ENCODE data around the gene CSMD2. TPM values are rescaled to one million over a fixed set of nuclear protein-coding genes. Genes with fewer than 3 reads are reported as not detected.

The CSMD2 gene
- total RNA-seq, 2 experiments from 2014 or later: not detected

- Mint-ChIP-seq H3K4me3 (no peak overlapping the region), H3K36me3 (no peaks in the 10 kb centered on the region), H3K9me3 (no peaks in the 10 kb centered on the region), H3K27ac (no peak overlapping the region), H3K4me1 (ENCODE audit: low read depth) (no peaks in the 10 kb centered on the region), H3K27me3 (peaks cover 8% of the 10 kb centered on the region)
- intact Hi-C loops (cut with micrococcal nuclease): no loop called here
- ChIA-PET CTCF (no interaction called here), POLR2A (no interaction called here)
- no peak for DNase-seq
Measured at GRCh38 chr1:33698361-33699035, 466.5 kb downstream of the CSMD2 start.

GRCh38 chr1:33697816-33698215, 467.2 kb downstream of the CSMD2 start:
- ChIA-PET POLR2A (no interaction called here), CTCF (no interaction called here)
- intact Hi-C loops (cut with micrococcal nuclease): no loop called here
- DNase-seq: no peak
- Mint-ChIP-seq H3K27ac (no peak overlapping the region), H3K4me3 (no peak overlapping the region), H3K4me1 (ENCODE audit: low read depth) (no peaks in the 10 kb centered on the region), H3K27me3 (peaks cover 8% of the 10 kb centered on the region), H3K36me3 (no peaks in the 10 kb centered on the region), H3K9me3 (no peaks in the 10 kb centered on the region)

DNA sequence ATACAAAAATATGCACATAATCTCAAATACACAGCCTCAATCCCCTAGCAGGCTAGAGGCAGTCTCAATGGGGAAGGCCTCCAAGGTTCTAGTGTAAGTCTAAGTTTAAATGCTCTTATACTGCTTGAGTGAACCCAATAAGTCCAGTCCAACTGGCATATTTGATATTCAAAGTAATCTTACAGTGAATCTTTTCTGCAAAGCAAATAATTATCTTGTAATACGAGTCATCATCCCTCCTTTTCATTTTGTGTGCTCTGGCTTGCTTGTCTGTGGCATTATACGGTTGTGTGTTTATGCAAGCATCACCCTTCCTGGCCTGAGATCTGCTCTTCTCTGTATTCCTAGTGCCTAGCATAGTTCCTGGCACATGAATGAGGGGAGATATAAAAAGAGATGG, 468.1 kb downstream of the CSMD2 start:
- no peaks in the 10 kb centered on the region for H3K9me3 Mint-ChIP-seq
- H3K4me1 Mint-ChIP-seq (ENCODE audit: low read depth): no peaks in the 10 kb centered on the region
- no peak overlapping the region for H3K27ac Mint-ChIP-seq
- H3K27me3 Mint-ChIP-seq: peaks cover 8% of the 10 kb centered on the region
- H3K36me3 Mint-ChIP-seq: no peaks in the 10 kb centered on the region
- POLR2A ChIA-PET: no interaction called here
- no peak overlapping the region for H3K4me3 Mint-ChIP-seq
- CTCF ChIA-PET: no interaction called here
- intact Hi-C loops (cut with micrococcal nuclease): no loop called here
- DNase-seq: no peak

DNA sequence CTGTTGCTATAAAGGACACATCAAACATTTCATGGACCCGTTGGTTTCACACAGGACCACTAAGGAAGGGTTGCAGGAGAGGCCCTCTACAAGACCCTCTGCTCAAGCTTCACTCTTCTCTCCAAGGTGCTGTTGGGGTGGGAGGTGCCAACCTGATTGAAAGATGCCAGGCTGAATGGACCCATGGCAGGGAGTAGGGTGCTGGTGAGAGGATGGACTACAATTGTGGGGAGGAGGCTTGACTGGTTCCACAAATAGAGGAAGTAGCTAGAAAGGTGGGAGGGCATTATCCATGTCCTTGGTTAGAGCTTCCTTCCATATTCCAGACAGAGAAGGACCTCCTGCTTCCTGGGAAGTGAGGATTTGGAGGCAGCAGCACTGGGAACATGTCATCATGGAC, 468.7 kb downstream of the CSMD2 start:
- Mint-ChIP-seq H3K4me3 (no peak overlapping the region), H3K27ac (no peak overlapping the region), H3K36me3 (no peaks in the 10 kb centered on the region), H3K4me1 (ENCODE audit: low read depth) (no peaks in the 10 kb centered on the region), H3K27me3 (peaks cover 12% of the 10 kb centered on the region), H3K9me3 (no peaks in the 10 kb centered on the region)
- intact Hi-C loops (cut with micrococcal nuclease): no loop called here
- CTCF ChIA-PET: no interaction called here
- DNase-seq: no peak
- POLR2A ChIA-PET: no interaction called here

GRCh38 chr1:33692206-33693188, 472.5 kb downstream of the CSMD2 start:
- H3K36me3 Mint-ChIP-seq: no peaks in the 10 kb centered on the region
- intact Hi-C loops (cut with micrococcal nuclease): no loop called here
- DNase-seq: no peak
- H3K4me3 Mint-ChIP-seq: no peak overlapping the region
- H3K27ac Mint-ChIP-seq: no peak overlapping the region
- POLR2A ChIA-PET: no interaction called here
- H3K4me1 Mint-ChIP-seq (ENCODE audit: low read depth): no peaks in the 10 kb centered on the region
- no peaks in the 10 kb centered on the region for H3K9me3 Mint-ChIP-seq
- H3K27me3 Mint-ChIP-seq: peaks cover 17% of the 10 kb centered on the region
- CTCF ChIA-PET: no interaction called here

GRCh38 chr1:33687000-33687399, 478.0 kb downstream of the CSMD2 start:
- intact Hi-C loops (cut with micrococcal nuclease): no loop called here

DNA sequence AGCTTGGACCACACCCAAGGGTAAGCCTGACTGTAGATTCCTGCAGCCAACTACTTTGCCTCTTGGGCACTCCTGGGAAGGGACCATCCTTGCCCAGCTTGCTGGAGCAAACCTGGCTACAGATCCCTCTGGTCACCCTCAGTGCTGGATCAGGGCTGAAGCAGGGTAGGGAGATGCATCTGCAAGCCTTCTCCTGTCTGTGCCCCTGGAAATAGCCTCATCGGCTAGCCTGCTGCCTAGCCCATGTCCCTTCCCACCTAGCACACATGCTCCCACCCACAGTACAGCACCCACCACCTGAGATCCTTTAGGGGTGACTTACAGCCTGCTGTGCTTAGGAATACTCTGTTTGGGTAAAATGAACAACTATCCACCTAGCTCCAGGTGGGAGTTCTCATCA, 478.5 kb downstream of the CSMD2 start:
- H3K27me3 Mint-ChIP-seq: peaks cover 35% of the 10 kb centered on the region
- no peak overlapping the region for H3K4me3 Mint-ChIP-seq
- intact Hi-C loops (cut with micrococcal nuclease): no loop called here
- no peaks in the 10 kb centered on the region for H3K4me1 Mint-ChIP-seq (ENCODE audit: low read depth)
- H3K9me3 Mint-ChIP-seq: no peaks in the 10 kb centered on the region
- no peak for DNase-seq
- ChIA-PET POLR2A (no interaction called here), CTCF (no interaction called here)
- no peak overlapping the region for H3K27ac Mint-ChIP-seq
- no peaks in the 10 kb centered on the region for H3K36me3 Mint-ChIP-seq

More at GRCh38 chr1:33687000-33687399, 478.0 kb downstream of the CSMD2 start:
- Mint-ChIP-seq H3K27ac (no peak overlapping the region), H3K4me1 (ENCODE audit: low read depth) (no peaks in the 10 kb centered on the region), H3K4me3 (no peak overlapping the region), H3K27me3 (peaks cover 37% of the 10 kb centered on the region), H3K9me3 (no peaks in the 10 kb centered on the region), H3K36me3 (no peaks in the 10 kb centered on the region)
- no peak for DNase-seq
- ChIA-PET POLR2A (no interaction called here), CTCF (no interaction called here)

DNA sequence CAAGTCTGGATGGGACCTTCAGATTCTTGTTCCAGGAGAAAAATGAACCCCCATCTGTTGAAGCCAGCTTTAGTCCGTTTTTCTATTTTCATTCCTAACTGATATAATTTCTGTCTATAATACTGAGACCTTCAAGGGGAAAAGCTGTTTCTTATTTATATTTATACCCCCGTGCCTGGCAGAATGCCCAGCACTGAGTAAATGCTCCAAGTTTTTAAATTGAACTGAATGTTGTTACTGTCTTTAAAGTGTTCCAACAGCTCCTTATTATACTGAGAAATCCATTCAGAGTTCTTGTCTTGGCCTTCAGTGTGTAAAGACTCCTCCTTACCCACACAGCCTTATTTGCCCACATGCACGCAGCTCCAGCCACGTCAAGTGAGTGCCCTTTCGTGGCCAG, 479.8 kb downstream of the CSMD2 start:
- intact Hi-C loops (cut with micrococcal nuclease): no loop called here
- Mint-ChIP-seq H3K27ac (no peak overlapping the region), H3K27me3 (peaks cover 31% of the 10 kb centered on the region), H3K9me3 (no peaks in the 10 kb centered on the region), H3K4me3 (no peak overlapping the region), H3K36me3 (no peaks in the 10 kb centered on the region), H3K4me1 (ENCODE audit: low read depth) (no peaks in the 10 kb centered on the region)
- POLR2A ChIA-PET: no interaction called here
- DNase-seq: no peak
- CTCF ChIA-PET: interaction anchor here (0.7 kb wide), 1 partner anchor 52 kb away, joined by 3 read pairs; no protein-coding TSS in a partner anchor

DNA sequence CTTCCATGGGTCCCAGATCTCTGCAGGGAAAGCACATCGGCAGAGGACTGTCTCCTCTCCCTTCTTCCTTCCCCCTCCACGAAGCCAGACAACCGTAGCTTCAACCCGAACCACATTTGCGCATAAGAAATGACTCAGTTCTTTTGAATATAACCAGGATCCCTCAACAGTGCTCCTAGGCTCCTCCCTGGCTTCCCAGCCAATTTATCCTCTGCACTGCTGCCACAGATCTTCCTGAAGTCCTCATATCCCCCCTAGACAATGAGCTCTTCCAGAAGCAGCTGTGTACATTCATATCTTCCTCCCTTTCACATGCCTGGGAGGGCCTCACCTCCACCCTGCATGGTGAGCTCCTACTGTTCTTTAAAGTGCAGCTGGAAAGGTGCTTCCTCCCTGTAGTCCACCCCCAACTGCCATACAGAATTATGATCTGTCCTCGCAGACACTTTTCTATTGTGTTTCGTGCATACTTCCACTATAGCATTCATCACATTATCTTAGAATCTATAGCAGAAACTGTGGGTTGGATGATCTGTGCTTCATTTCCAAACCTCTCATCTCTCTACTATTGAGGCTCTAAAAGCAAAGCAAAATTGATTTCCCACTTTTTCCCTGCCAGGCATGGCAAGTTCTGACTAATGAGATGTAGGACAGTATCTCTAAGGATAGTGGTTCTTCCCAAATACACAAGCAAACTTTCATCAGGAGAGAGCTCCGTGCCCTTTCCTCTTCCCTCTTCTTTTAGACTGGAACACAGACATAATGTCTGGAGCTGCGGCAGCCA, 480.4 kb downstream of the CSMD2 start:
- intact Hi-C loops (cut with micrococcal nuclease): no loop called here
- Mint-ChIP-seq H3K4me3 (no peak overlapping the region), H3K27ac (no peak overlapping the region), H3K36me3 (no peaks in the 10 kb centered on the region), H3K27me3 (peaks cover 28% of the 10 kb centered on the region), H3K4me1 (ENCODE audit: low read depth) (no peaks in the 10 kb centered on the region), H3K9me3 (no peaks in the 10 kb centered on the region)
- ChIA-PET CTCF (interaction anchor here (0.7 kb wide), 1 partner anchor 51 kb away, joined by 3 read pairs; no protein-coding TSS in a partner anchor), POLR2A (no interaction called here)
- no peak for DNase-seq

DNA sequence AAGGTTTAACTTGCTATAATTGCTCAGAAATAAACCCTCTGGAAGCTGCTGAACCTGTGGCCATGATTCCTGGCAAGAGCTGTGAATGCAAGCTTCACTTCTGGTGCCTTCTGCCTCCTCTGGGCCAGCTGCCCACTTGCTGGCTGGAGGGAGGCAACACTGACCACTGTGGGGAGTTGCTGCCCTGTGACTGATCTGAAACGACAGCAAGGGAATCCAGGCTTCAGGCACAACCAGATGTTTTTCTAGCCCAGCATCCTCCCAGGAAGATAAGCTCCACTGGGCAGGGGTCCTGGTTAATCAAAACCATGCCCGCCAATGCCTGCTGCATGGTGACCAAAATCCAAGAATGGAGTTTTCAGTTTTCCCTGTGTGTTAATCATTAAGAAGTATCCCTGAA, 481.1 kb downstream of the CSMD2 start:
- Mint-ChIP-seq H3K27ac (no peak overlapping the region), H3K4me3 (no peak overlapping the region), H3K36me3 (no peaks in the 10 kb centered on the region), H3K4me1 (ENCODE audit: low read depth) (no peaks in the 10 kb centered on the region), H3K27me3 (peaks cover 25% of the 10 kb centered on the region), H3K9me3 (no peaks in the 10 kb centered on the region)
- no peak for DNase-seq
- intact Hi-C loops (cut with micrococcal nuclease): no loop called here
- CTCF ChIA-PET: no interaction called here
- POLR2A ChIA-PET: no interaction called here

DNA sequence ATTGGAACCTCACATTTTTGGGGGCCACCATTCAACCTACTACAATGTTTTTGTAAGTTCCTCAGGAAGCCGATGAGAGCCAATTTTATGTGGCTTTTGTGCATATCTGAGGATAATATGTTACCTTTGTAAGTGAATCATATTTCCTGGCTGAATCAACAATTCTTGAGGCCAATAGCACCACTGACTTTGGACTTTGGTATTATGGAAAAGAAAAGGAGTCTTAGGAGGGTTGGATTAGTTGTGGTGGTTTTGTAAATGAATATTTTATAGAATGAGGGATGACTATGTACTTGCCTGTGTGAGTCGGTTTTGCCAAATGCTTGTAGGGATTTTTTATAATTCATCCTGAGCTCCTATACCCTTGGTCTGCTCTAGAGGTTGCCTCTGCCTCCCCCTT, 482.7 kb downstream of the CSMD2 start:
- H3K4me3 Mint-ChIP-seq: no peak overlapping the region
- no peaks in the 10 kb centered on the region for H3K4me1 Mint-ChIP-seq (ENCODE audit: low read depth)
- DNase-seq: no peak
- ChIA-PET CTCF (no interaction called here), POLR2A (no interaction called here)
- peaks cover 3% of the 10 kb centered on the region for H3K9me3 Mint-ChIP-seq
- H3K36me3 Mint-ChIP-seq: no peaks in the 10 kb centered on the region
- peaks cover 25% of the 10 kb centered on the region for H3K27me3 Mint-ChIP-seq
- no peak overlapping the region for H3K27ac Mint-ChIP-seq
- intact Hi-C loops (cut with micrococcal nuclease): no loop called here

GRCh38 chr1:33680281-33680840, 484.7 kb downstream of the CSMD2 start:
- Mint-ChIP-seq H3K27me3 (peaks cover 17% of the 10 kb centered on the region), H3K4me3 (no peak overlapping the region), H3K4me1 (ENCODE audit: low read depth) (no peaks in the 10 kb centered on the region), H3K36me3 (no peaks in the 10 kb centered on the region), H3K9me3 (peaks cover 8% of the 10 kb centered on the region), H3K27ac (no peak overlapping the region)
- intact Hi-C loops (cut with micrococcal nuclease): no loop called here
- DNase-seq: no peak
- ChIA-PET CTCF (no interaction called here), POLR2A (no interaction called here)

All from activated CD4-positive, alpha-beta memory T cell treated with anti-CD3 and anti-CD28 coated beads for 36 hours (primary cell).